Mesendoderm (in vitro differentiated cells): ENCODE data around the gene PLAGL2.

Experiments
- DNase-seq: peaks from one replicate; pipeline ENCODE4 v3.0.0; 2013
- H2AK5ac ChIP-seq: 2 replicates; pipeline ENCODE4 v1.6.1; 2013; ENCODE audit warnings: low read length, inconsistent platforms
- H2BK120ac ChIP-seq: 2 replicates; pipeline ENCODE4 v1.6.1; 2013; ENCODE audit warnings: low read depth, mild to moderate bottlenecking, low read length, moderate library complexity, mixed read lengths
- H2BK15ac ChIP-seq: replicated peaks from 2 replicates; pipeline ENCODE4 v1.6.1; 2013; ENCODE audit warnings: low read depth, mild to moderate bottlenecking, moderate library complexity
- H2BK5ac ChIP-seq: 2 replicates; pipeline ENCODE4 v1.6.1; 2013; ENCODE audit warnings: low read length, inconsistent platforms
- H3K18ac ChIP-seq: 2 replicates; pipeline ENCODE4 v1.6.1; 2013; ENCODE audit warnings: mild to moderate bottlenecking, low read length, mixed read lengths
- H3K23ac ChIP-seq: one replicate; pipeline ENCODE4 v1.6.1; 2013; ENCODE audit warnings: low read length
- H3K27ac ChIP-seq: 2 replicates; pipeline ENCODE4 v1.5.1; 2013; ENCODE audit warnings: low read depth, mild to moderate bottlenecking, inconsistent platforms, low read length, moderate library complexity
- H3K27me3 ChIP-seq: 2 replicates; pipeline ENCODE4 v1.6.1; 2013; ENCODE audit warnings: low read length, control low read depth, mild to moderate bottlenecking, inconsistent platforms; ENCODE audit not compliant: insufficient read depth, poor library complexity
- H3K36me3 ChIP-seq: 2 replicates; pipeline ENCODE4 v1.6.1; 2013; ENCODE audit warnings: low read length, inconsistent platforms; ENCODE audit not compliant: control insufficient read depth, insufficient read depth
- H3K4ac ChIP-seq: one replicate; pipeline ENCODE4 v1.6.1; 2013; ENCODE audit warnings: low read depth, mild to moderate bottlenecking, low read length, moderate library complexity
- H3K4me1 ChIP-seq: 2 replicates; pipeline ENCODE4 v1.6.1; 2013; ENCODE audit warnings: low read depth, low read length, inconsistent platforms; ENCODE audit not compliant: control insufficient read depth
- H3K4me2 ChIP-seq: 2 replicates; pipeline ENCODE4 v1.6.1; 2013; ENCODE audit warnings: low read length
- H3K4me3 ChIP-seq: 2 replicates; pipeline ENCODE4 v1.5.1; 2013; ENCODE audit warnings: mild to moderate bottlenecking, low read length
- H3K56ac ChIP-seq: one replicate; pipeline ENCODE4 v1.6.1; 2013; ENCODE audit warnings: low read length
- H3K79me1 ChIP-seq: 2 replicates; pipeline ENCODE4 v1.6.1; 2013; ENCODE audit warnings: low read length, inconsistent platforms
- H3K79me2 ChIP-seq: 2 replicates; pipeline ENCODE4 v1.6.1; 2013; ENCODE audit warnings: mild to moderate bottlenecking, low read length; ENCODE audit not compliant: control insufficient read depth, insufficient read depth
- H3K9ac ChIP-seq: 2 replicates; pipeline ENCODE4 v1.6.1; 2013; ENCODE audit warnings: low read length, inconsistent platforms
- H4K5ac ChIP-seq: one replicate; pipeline ENCODE4 v1.6.1; 2013; ENCODE audit warnings: low read length
- H4K8ac ChIP-seq: one replicate; pipeline ENCODE4 v1.6.1; 2013; ENCODE audit warnings: low read depth, mild to moderate bottlenecking, control low read depth, low read length, moderate library complexity
- WGBS: extraction: QIAGEN DNeasy Blood & Tissue Kit; methylation state at CpG from one replicate; pipeline ENCODE4 v1.1.7; 2013; ENCODE audit warnings: low lambda C conversion rate, missing lambda C conversion rate; ENCODE audit not compliant: insufficient coverage; ENCODE audit errors: extremely low coverage; 5-methylcytosine and 5-hydroxymethylcytosine counted together

The PLAGL2 gene

GRCh38 chr20:32159766-32160221 lies 47.7 kb downstream of the PLAGL2 start:
- H3K79me2 ChIP-seq = no peaks in the 10 kb centered on the region
- no peak overlapping the region for H3K23ac ChIP-seq
- no peak overlapping the region for H2BK15ac ChIP-seq
- WGBS = no CpG with 5 or more reads among the region's 5 CpGs
- no peak overlapping the region for H4K8ac ChIP-seq
- no peak overlapping the region for H2BK120ac ChIP-seq
- H3K9ac ChIP-seq = no peak overlapping the region
- no peak overlapping the region for H2BK5ac ChIP-seq
- peaks cover 9% of the 10 kb centered on the region for H3K36me3 ChIP-seq
- no peak overlapping the region for H3K4me3 ChIP-seq
- H3K18ac ChIP-seq = no peak overlapping the region
- no peak overlapping the region for H3K56ac ChIP-seq
- H3K4me2 ChIP-seq = no peak overlapping the region
- no peak overlapping the region for H4K5ac ChIP-seq
- no peak overlapping the region for H3K4ac ChIP-seq
- H2AK5ac ChIP-seq = no peak overlapping the region
- no peaks in the 10 kb centered on the region for H3K27me3 ChIP-seq
- H3K4me1 ChIP-seq = no peaks in the 10 kb centered on the region
- no peaks in the 10 kb centered on the region for H3K79me1 ChIP-seq
- no peak overlapping the region for H3K27ac ChIP-seq
- no peak for DNase-seq

GRCh38 chr20:32158943-32159660 lies 48.4 kb downstream of the PLAGL2 start:
- no peak overlapping the region for H3K4me3 ChIP-seq
- no peak overlapping the region for H4K5ac ChIP-seq
- H4K8ac ChIP-seq = no peak overlapping the region
- H3K27me3 ChIP-seq = no peaks in the 10 kb centered on the region
- H3K36me3 ChIP-seq = peaks cover 9% of the 10 kb centered on the region
- no peak for DNase-seq
- H3K79me1 ChIP-seq = no peaks in the 10 kb centered on the region
- no peak overlapping the region for H2BK15ac ChIP-seq
- H2AK5ac ChIP-seq = no peak overlapping the region
- WGBS = no CpG with 5 or more reads among the region's 4 CpGs
- H2BK120ac ChIP-seq = no peak overlapping the region
- no peak overlapping the region for H3K9ac ChIP-seq
- no peak overlapping the region for H3K56ac ChIP-seq
- no peaks in the 10 kb centered on the region for H3K79me2 ChIP-seq
- H3K4ac ChIP-seq = no peak overlapping the region
- no peak overlapping the region for H3K23ac ChIP-seq
- no peak overlapping the region for H3K18ac ChIP-seq
- H3K27ac ChIP-seq = no peak overlapping the region
- no peaks in the 10 kb centered on the region for H3K4me1 ChIP-seq
- H3K4me2 ChIP-seq = no peak overlapping the region
- no peak overlapping the region for H2BK5ac ChIP-seq

GRCh38 chr20:32158351-32158750 lies 49.2 kb downstream of the PLAGL2 start:
- no CpG with 5 or more reads among the region's 11 CpGs for WGBS

GRCh38 chr20:32157611-32158010 lies 49.9 kb downstream of the PLAGL2 start:
- Histone ChIP-seq H3K4ac (no peak overlapping the region), H3K56ac (no peak overlapping the region), H3K18ac (no peak overlapping the region), H2BK5ac (no peak overlapping the region), H3K4me1 (no peaks in the 10 kb centered on the region), H3K36me3 (peaks cover 10% of the 10 kb centered on the region), H2BK15ac (no peak overlapping the region), H3K27ac (no peak overlapping the region), H3K4me2 (no peak overlapping the region), H3K79me2 (no peaks in the 10 kb centered on the region), H3K4me3 (no peak overlapping the region), H3K27me3 (no peaks in the 10 kb centered on the region), H3K79me1 (no peaks in the 10 kb centered on the region), H2AK5ac (no peak overlapping the region), H3K9ac (no peak overlapping the region), H3K23ac (no peak overlapping the region), H4K5ac (no peak overlapping the region), H2BK120ac (no peak overlapping the region), H4K8ac (no peak overlapping the region)
- WGBS = no CpG with 5 or more reads among the region's 14 CpGs
- no peak for DNase-seq

More at GRCh38 chr20:32158351-32158750, 49.2 kb downstream of the PLAGL2 start:
- Histone ChIP-seq H3K4me2 (no peak overlapping the region), H3K4me1 (no peaks in the 10 kb centered on the region), H2BK120ac (no peak overlapping the region), H2AK5ac (no peak overlapping the region), H3K79me1 (no peaks in the 10 kb centered on the region), H3K56ac (no peak overlapping the region), H2BK5ac (no peak overlapping the region), H3K4ac (no peak overlapping the region), H4K8ac (no peak overlapping the region), H3K4me3 (no peak overlapping the region), H4K5ac (no peak overlapping the region), H3K18ac (no peak overlapping the region), H3K23ac (no peak overlapping the region), H3K9ac (no peak overlapping the region), H3K36me3 (peaks cover 9% of the 10 kb centered on the region), H3K27me3 (no peaks in the 10 kb centered on the region), H2BK15ac (no peak overlapping the region), H3K79me2 (no peaks in the 10 kb centered on the region), H3K27ac (no peak overlapping the region)
- DNase-seq = no peak

GRCh38 chr20:32155017-32155981 lies 52.2 kb downstream of the PLAGL2 start:
- H3K79me2 ChIP-seq = no peaks in the 10 kb centered on the region
- no peak overlapping the region for H2BK15ac ChIP-seq
- no peak overlapping the region for H3K9ac ChIP-seq
- H3K23ac ChIP-seq = no peak overlapping the region
- H4K5ac ChIP-seq = no peak overlapping the region
- H3K27me3 ChIP-seq = no peaks in the 10 kb centered on the region
- no peak overlapping the region for H3K4ac ChIP-seq
- H3K4me1 ChIP-seq = no peaks in the 10 kb centered on the region
- H3K4me3 ChIP-seq = no peak overlapping the region
- H3K36me3 ChIP-seq = peaks cover 10% of the 10 kb centered on the region
- H2BK120ac ChIP-seq = no peak overlapping the region
- no peak overlapping the region for H2BK5ac ChIP-seq
- no peaks in the 10 kb centered on the region for H3K79me1 ChIP-seq
- DNase-seq = peak; percentile 83
- no peak overlapping the region for H3K56ac ChIP-seq
- H3K4me2 ChIP-seq = no peak overlapping the region
- H4K8ac ChIP-seq = no peak overlapping the region
- WGBS = no CpG with 5 or more reads among the region's 11 CpGs
- H3K18ac ChIP-seq = no peak overlapping the region
- H2AK5ac ChIP-seq = no peak overlapping the region
- H3K27ac ChIP-seq = no peak overlapping the region
